G401.6 (cell line): Measurements from ENCODE around the gene CDC34.

Experiments
- FAIRE-seq: peaks from 2 replicates; lab custom pipeline; 2012; peaks lifted over from hg19 to GRCh38; lab: Jason Lieb, UNC

Gene CDC34

GRCh38 chr19:531753-532560, at the start of gene CDC34:
TSS of gene CDC34 (plus strand) at chr19:531760. CDS start at chr19:531932, 172 bp downstream.
- no peak for FAIRE-seq

- FAIRE-seq, result no peak
Measured at GRCh38 chr19:482186-483041, 49.1 kb upstream of the CDC34 start.

GRCh38 chr19:483332-484072, 48.1 kb upstream of the CDC34 start:
- no peak for FAIRE-seq

- no peak for FAIRE-seq
Measured at GRCh38 chr19:484494-484893, 47.1 kb upstream of the CDC34 start.

GRCh38 chr19:485077-485476, 46.5 kb upstream of the CDC34 start:
- FAIRE-seq, result no peak

GRCh38 chr19:485583-486236, 45.9 kb upstream of the CDC34 start:
- FAIRE-seq, result no peak

GRCh38 chr19:488505-489417, 42.8 kb upstream of the CDC34 start:
- FAIRE-seq, result no peak

- no peak for FAIRE-seq
Measured at GRCh38 chr19:489418-490196, 42.0 kb upstream of the CDC34 start.

- FAIRE-seq, result no peak
Measured at GRCh38 chr19:491146-491741, 40.3 kb upstream of the CDC34 start.

GRCh38 chr19:492091-492531, 39.4 kb upstream of the CDC34 start:
- FAIRE-seq, result no peak

GRCh38 chr19:493391-494170, 38.0 kb upstream of the CDC34 start:
- FAIRE-seq, result no peak

- FAIRE-seq, result no peak
Measured at GRCh38 chr19:494171-495080, 37.1 kb upstream of the CDC34 start.

- no peak for FAIRE-seq
Measured at GRCh38 chr19:495081-495401, 36.5 kb upstream of the CDC34 start.

- peak; percentile 27 for FAIRE-seq
Measured at GRCh38 chr19:495402-496111, 36.0 kb upstream of the CDC34 start.

GRCh38 chr19:496112-496665, 35.4 kb upstream of the CDC34 start, which contains the start of gene MADCAM1:
TSS of gene MADCAM1 (plus strand) at chr19:496486. CDS start at chr19:496500, 14 bp downstream.
- no peak for FAIRE-seq

- FAIRE-seq, result no peak
Measured at GRCh38 chr19:496986-497385, 34.6 kb upstream of the CDC34 start.

GRCh38 chr19:497491-497868, 34.1 kb upstream of the CDC34 start:
- FAIRE-seq, result no peak
